Mesendoderm (in vitro differentiated cells): Measurements from ENCODE around the gene PTPN1.
A peak's percentile ranks its signal among the peaks of the same experiment; 100 is the strongest.
"Not testable (repeated sequence)": the region's sequence is repeated elsewhere in the genome, so short reads cannot be mapped to it uniquely, and the experiment has no call there.

Source experiments
- DNase-seq: peaks from one replicate; pipeline ENCODE4 v3.0.0; 2013
- H2AK5ac ChIP-seq: 2 replicates; pipeline ENCODE4 v1.6.1; 2013; ENCODE audit warnings: low read length, inconsistent platforms
- H2BK120ac ChIP-seq: 2 replicates; pipeline ENCODE4 v1.6.1; 2013; ENCODE audit warnings: low read depth, mild to moderate bottlenecking, low read length, moderate library complexity, mixed read lengths
- H2BK15ac ChIP-seq: replicated peaks from 2 replicates; pipeline ENCODE4 v1.6.1; 2013; ENCODE audit warnings: low read depth, mild to moderate bottlenecking, moderate library complexity
- H2BK5ac ChIP-seq: 2 replicates; pipeline ENCODE4 v1.6.1; 2013; ENCODE audit warnings: low read length, inconsistent platforms
- H3K18ac ChIP-seq: 2 replicates; pipeline ENCODE4 v1.6.1; 2013; ENCODE audit warnings: mild to moderate bottlenecking, low read length, mixed read lengths
- H3K23ac ChIP-seq: one replicate; pipeline ENCODE4 v1.6.1; 2013; ENCODE audit warnings: low read length
- H3K27ac ChIP-seq: 2 replicates; pipeline ENCODE4 v1.5.1; 2013; ENCODE audit warnings: low read depth, mild to moderate bottlenecking, inconsistent platforms, low read length, moderate library complexity
- H3K27me3 ChIP-seq: 2 replicates; pipeline ENCODE4 v1.6.1; 2013; ENCODE audit warnings: low read length, control low read depth, mild to moderate bottlenecking, inconsistent platforms; ENCODE audit not compliant: insufficient read depth, poor library complexity
- H3K36me3 ChIP-seq: 2 replicates; pipeline ENCODE4 v1.6.1; 2013; ENCODE audit warnings: low read length, inconsistent platforms; ENCODE audit not compliant: control insufficient read depth, insufficient read depth
- H3K4ac ChIP-seq: one replicate; pipeline ENCODE4 v1.6.1; 2013; ENCODE audit warnings: low read depth, mild to moderate bottlenecking, low read length, moderate library complexity
- H3K4me1 ChIP-seq: 2 replicates; pipeline ENCODE4 v1.6.1; 2013; ENCODE audit warnings: low read depth, low read length, inconsistent platforms; ENCODE audit not compliant: control insufficient read depth
- H3K4me2 ChIP-seq: 2 replicates; pipeline ENCODE4 v1.6.1; 2013; ENCODE audit warnings: low read length
- H3K4me3 ChIP-seq: 2 replicates; pipeline ENCODE4 v1.5.1; 2013; ENCODE audit warnings: mild to moderate bottlenecking, low read length
- H3K56ac ChIP-seq: one replicate; pipeline ENCODE4 v1.6.1; 2013; ENCODE audit warnings: low read length
- H3K79me1 ChIP-seq: 2 replicates; pipeline ENCODE4 v1.6.1; 2013; ENCODE audit warnings: low read length, inconsistent platforms
- H3K79me2 ChIP-seq: 2 replicates; pipeline ENCODE4 v1.6.1; 2013; ENCODE audit warnings: mild to moderate bottlenecking, low read length; ENCODE audit not compliant: control insufficient read depth, insufficient read depth
- H3K9ac ChIP-seq: 2 replicates; pipeline ENCODE4 v1.6.1; 2013; ENCODE audit warnings: low read length, inconsistent platforms
- H4K5ac ChIP-seq: one replicate; pipeline ENCODE4 v1.6.1; 2013; ENCODE audit warnings: low read length
- H4K8ac ChIP-seq: one replicate; pipeline ENCODE4 v1.6.1; 2013; ENCODE audit warnings: low read depth, mild to moderate bottlenecking, control low read depth, low read length, moderate library complexity
- WGBS: extraction: QIAGEN DNeasy Blood & Tissue Kit; methylation state at CpG from one replicate; pipeline ENCODE4 v1.1.7; 2013; ENCODE audit warnings: low lambda C conversion rate, missing lambda C conversion rate; ENCODE audit not compliant: insufficient coverage; ENCODE audit errors: extremely low coverage; 5-methylcytosine and 5-hydroxymethylcytosine counted together

PTPN1 gene

DNA sequence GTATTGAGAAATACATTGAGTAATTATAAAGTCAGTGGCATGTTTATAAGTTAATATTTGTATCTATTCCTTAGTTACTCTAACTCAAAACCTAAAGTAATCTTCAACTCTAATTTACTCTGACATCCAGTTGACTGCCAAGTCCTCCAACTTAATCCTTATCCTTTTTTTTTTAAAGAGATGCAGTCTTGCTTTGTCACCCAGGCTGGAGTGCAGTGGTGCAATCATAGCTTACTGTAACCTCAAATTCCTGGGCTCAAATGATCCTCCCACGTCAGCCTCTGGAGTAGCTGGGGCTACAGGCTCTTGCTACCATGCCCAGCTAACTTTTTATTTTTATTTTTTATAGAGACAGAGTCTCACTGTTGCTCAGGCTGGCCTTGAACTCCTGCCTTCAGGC is 24.4 kb downstream of the PTPN1 start:
- H2BK5ac ChIP-seq: no peak overlapping the region
- H3K56ac ChIP-seq: no peak overlapping the region
- no peak overlapping the region for H3K4me2 ChIP-seq
- H3K27ac ChIP-seq: no peak overlapping the region
- no peak overlapping the region for H3K4ac ChIP-seq
- H3K79me1 ChIP-seq: peaks cover 15% of the 10 kb centered on the region
- no peak overlapping the region for H3K23ac ChIP-seq
- no peak overlapping the region for H3K4me3 ChIP-seq
- WGBS: no CpG with 5 or more reads among the region's 1 CpG
- H3K79me2 ChIP-seq: peaks cover 14% of the 10 kb centered on the region
- no peaks in the 10 kb centered on the region for H3K27me3 ChIP-seq
- no peaks in the 10 kb centered on the region for H3K36me3 ChIP-seq
- H4K5ac ChIP-seq: no peak overlapping the region
- H2BK120ac ChIP-seq: no peak overlapping the region
- no peak overlapping the region for H3K18ac ChIP-seq
- H4K8ac ChIP-seq: no peak overlapping the region
- H2BK15ac ChIP-seq: no peak overlapping the region
- no peak overlapping the region for H3K9ac ChIP-seq
- H3K4me1 ChIP-seq: no peaks in the 10 kb centered on the region
- DNase-seq: no peak
- no peak overlapping the region for H2AK5ac ChIP-seq

DNA sequence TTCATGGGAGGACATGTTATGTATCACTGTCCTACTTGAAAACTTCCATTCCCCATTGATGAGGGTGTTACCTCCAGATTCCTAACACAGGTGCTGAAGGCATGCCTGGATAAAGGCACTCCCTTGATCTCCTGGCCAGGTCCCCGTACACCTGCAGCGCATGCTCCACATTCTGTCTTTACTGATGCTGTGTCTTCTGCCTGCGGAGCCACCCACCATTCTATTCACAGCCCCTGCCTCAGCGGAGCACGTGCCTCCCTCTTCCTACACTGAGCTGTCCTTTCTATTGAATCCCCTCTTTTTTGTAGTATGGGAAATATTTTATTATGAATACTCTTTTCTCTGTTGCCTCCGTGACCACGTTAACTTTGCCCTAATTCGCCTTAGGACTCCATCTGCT is 25.0 kb downstream of the PTPN1 start:
- Histone ChIP-seq H2BK5ac (no peak overlapping the region), H3K23ac (peak overlapping the region; percentile 68), H3K9ac (no peak overlapping the region), H2BK120ac (no peak overlapping the region), H3K79me1 (peaks cover 15% of the 10 kb centered on the region), H2AK5ac (no peak overlapping the region), H3K4me1 (no peaks in the 10 kb centered on the region), H3K18ac (no peak overlapping the region), H3K79me2 (peaks cover 14% of the 10 kb centered on the region), H3K4me2 (no peak overlapping the region), H3K56ac (no peak overlapping the region), H4K5ac (no peak overlapping the region), H2BK15ac (no peak overlapping the region), H3K4me3 (no peak overlapping the region), H3K36me3 (no peaks in the 10 kb centered on the region), H3K4ac (no peak overlapping the region), H3K27ac (no peak overlapping the region), H3K27me3 (no peaks in the 10 kb centered on the region), H4K8ac (no peak overlapping the region)
- WGBS: no CpG with 5 or more reads among the region's 8 CpGs
- no peak for DNase-seq

DNA sequence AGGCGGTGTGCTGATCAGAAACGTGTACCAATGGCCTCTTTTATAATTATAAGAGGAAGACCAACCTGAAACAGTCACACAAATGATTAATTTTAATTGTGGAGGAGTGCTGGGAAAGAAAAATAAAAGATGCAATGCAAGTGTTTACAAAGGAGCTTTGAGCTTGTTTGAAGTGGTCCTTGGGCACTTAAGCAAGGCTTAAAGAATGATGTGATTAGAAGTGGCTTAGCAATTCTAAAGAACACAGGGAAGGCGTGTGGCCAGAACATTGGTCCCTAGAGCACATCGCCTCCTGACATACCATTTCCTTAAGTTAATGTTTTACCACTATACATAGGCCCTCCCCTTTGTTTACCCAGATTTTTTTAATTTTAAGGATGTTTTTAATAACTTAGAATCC is 26.1 kb downstream of the PTPN1 start:
- Histone ChIP-seq H3K79me2 (peaks cover 12% of the 10 kb centered on the region), H3K79me1 (peaks cover 17% of the 10 kb centered on the region), H3K36me3 (no peaks in the 10 kb centered on the region), H3K23ac (no peak overlapping the region), H2AK5ac (no peak overlapping the region), H2BK120ac (no peak overlapping the region), H2BK15ac (no peak overlapping the region), H3K4ac (no peak overlapping the region), H3K56ac (no peak overlapping the region), H3K18ac (no peak overlapping the region), H3K9ac (no peak overlapping the region), H3K27ac (no peak overlapping the region), H3K4me3 (no peak overlapping the region), H3K4me1 (no peaks in the 10 kb centered on the region), H3K4me2 (no peak overlapping the region), H2BK5ac (no peak overlapping the region), H3K27me3 (no peaks in the 10 kb centered on the region), H4K8ac (no peak overlapping the region), H4K5ac (no peak overlapping the region)
- no peak for DNase-seq
- no CpG with 5 or more reads among the region's 4 CpGs for WGBS

DNA sequence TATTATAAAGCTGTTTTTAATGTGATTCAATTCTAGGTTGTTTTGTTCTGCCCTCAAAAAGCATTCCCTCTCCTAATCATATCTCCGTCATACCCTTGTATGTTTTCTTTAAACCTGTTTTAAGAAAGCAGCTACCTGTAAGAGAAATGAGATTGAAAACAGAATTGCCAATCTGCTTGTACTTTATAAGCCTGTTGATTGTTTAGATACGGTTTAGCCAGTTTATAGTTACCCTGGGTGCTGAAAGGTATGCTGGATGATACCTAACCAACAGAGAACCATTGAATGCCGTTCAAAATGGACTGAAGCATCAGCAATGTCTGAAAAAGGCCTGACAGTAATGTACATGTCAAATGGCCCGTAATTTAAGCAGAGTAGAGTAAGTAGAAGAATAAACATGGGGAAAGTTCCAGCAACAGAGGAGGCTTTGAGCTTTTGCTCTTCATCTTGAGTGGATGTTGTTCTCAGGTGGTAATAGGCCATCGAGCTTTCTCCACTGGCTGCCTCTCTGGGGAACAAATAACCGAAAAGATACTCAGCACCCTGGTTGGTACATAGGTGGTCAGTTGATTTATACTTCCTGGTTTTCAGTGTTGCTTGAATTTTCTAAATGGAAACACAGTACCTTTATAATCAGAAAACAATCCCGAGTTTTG is 27.5 kb downstream of the PTPN1 start:
- DNase-seq: no peak
- no peak overlapping the region for H2BK15ac ChIP-seq
- H4K5ac ChIP-seq: no peak overlapping the region
- H3K36me3 ChIP-seq: no peaks in the 10 kb centered on the region
- no peak overlapping the region for H2BK120ac ChIP-seq
- no peak overlapping the region for H3K18ac ChIP-seq
- peaks cover 9% of the 10 kb centered on the region for H3K79me2 ChIP-seq
- no peak overlapping the region for H2AK5ac ChIP-seq
- 100% methylated on average over 1 of the region's 7 CpGs for WGBS
- no peak overlapping the region for H3K4ac ChIP-seq
- H3K4me1 ChIP-seq: no peaks in the 10 kb centered on the region
- no peak overlapping the region for H4K8ac ChIP-seq
- H3K56ac ChIP-seq: no peak overlapping the region
- no peak overlapping the region for H3K27ac ChIP-seq
- H2BK5ac ChIP-seq: no peak overlapping the region
- H3K27me3 ChIP-seq: no peaks in the 10 kb centered on the region
- no peak overlapping the region for H3K9ac ChIP-seq
- no peak overlapping the region for H3K4me2 ChIP-seq
- no peak overlapping the region for H3K4me3 ChIP-seq
- peaks cover 21% of the 10 kb centered on the region for H3K79me1 ChIP-seq
- no peak overlapping the region for H3K23ac ChIP-seq

DNA sequence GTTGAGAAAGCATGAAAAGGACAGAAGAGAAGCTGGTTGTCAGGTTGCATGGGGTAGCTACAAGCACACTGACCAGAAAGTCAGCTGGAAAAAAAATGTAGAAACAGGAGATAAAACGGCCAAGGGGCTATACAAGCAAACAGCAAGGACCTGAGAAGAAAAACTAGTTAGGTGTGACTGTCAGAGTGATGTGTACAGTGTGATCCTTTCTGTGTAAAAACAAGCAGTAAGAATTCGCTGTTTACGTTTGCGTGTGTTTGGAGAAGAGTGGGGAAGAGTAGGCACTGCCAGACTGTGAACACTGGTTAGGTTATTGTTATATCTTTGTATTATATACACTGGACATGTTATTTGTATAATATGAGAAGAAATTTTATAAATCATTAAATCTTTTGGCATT is 28.1 kb downstream of the PTPN1 start:
- H4K5ac ChIP-seq: no peak overlapping the region
- no peak overlapping the region for H3K18ac ChIP-seq
- no peak for DNase-seq
- H3K56ac ChIP-seq: no peak overlapping the region
- H3K27me3 ChIP-seq: no peaks in the 10 kb centered on the region
- no peaks in the 10 kb centered on the region for H3K36me3 ChIP-seq
- H3K4me2 ChIP-seq: no peak overlapping the region
- no peak overlapping the region for H2BK5ac ChIP-seq
- H3K27ac ChIP-seq: no peak overlapping the region
- H2BK120ac ChIP-seq: no peak overlapping the region
- no peaks in the 10 kb centered on the region for H3K4me1 ChIP-seq
- no peak overlapping the region for H3K4me3 ChIP-seq
- no peak overlapping the region for H2BK15ac ChIP-seq
- H4K8ac ChIP-seq: no peak overlapping the region
- H2AK5ac ChIP-seq: no peak overlapping the region
- peaks cover 21% of the 10 kb centered on the region for H3K79me1 ChIP-seq
- no CpG with 5 or more reads among the region's 4 CpGs for WGBS
- no peak overlapping the region for H3K4ac ChIP-seq
- H3K79me2 ChIP-seq: peaks cover 9% of the 10 kb centered on the region
- no peak overlapping the region for H3K9ac ChIP-seq
- no peak overlapping the region for H3K23ac ChIP-seq

DNA sequence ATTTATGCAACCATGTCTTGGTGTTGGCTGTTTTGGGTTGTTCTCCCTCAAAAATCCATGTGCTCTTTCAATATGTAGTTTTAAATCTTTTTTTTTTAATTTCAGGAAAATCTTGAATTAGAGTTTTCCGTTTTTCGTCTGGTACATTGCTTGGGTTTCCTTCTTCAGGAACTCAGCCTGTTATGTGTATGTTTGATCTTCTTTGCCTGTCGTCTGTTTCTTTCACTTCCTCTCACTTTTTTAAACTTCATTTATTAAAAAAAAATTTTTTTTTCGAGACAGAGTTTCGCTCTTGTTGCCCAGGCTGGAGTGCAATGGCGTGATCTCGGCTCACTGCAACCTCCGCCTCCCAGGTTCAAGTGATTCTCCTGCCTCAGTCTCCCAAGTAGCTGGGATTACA is 29.6 kb downstream of the PTPN1 start:
- H2BK15ac ChIP-seq, H3K4ac ChIP-seq, H3K4me1 ChIP-seq, H3K27me3 ChIP-seq, H3K18ac ChIP-seq, H3K56ac ChIP-seq, DNase-seq, H3K27ac ChIP-seq, H2BK5ac ChIP-seq, H3K4me3 ChIP-seq, H3K36me3 ChIP-seq, H2BK120ac ChIP-seq, H3K23ac ChIP-seq, H2AK5ac ChIP-seq, H3K79me2 ChIP-seq, H3K9ac ChIP-seq, H3K4me2 ChIP-seq, H4K8ac ChIP-seq, H4K5ac ChIP-seq: not testable (repeated sequence)
- H3K79me1 ChIP-seq: peaks cover 18% of the 10 kb centered on the region
- no CpG with 5 or more reads among the region's 8 CpGs for WGBS
